ENCODE data around the gene GCLC.

GCLC gene

GRCh38 chr6:53469163-53469562 is 75.7 kb downstream of the GCLC start:
- no peak for DNase-seq (ENCODE audit: low read depth, low spot score)
- Histone ChIP-seq H3K27ac (no peak overlapping the region), H3K36me3 (ENCODE audit: insufficient read depth, low read length) (no peaks in the 10 kb centered on the region), H3K9ac (ENCODE audit: insufficient read length) (no peak overlapping the region), H3K9me3 (ENCODE audit: low read depth, low read length) (no peaks in the 10 kb centered on the region), H3K4me3 (no peak overlapping the region)
- TF ChIP-seq FOXP2 (optimal IDR thresholded peaks at IDR 0.05; ENCODE audit: control extremely low read depth, extremely low read length, insufficient read depth) (no peak), EZH2 (IDR thresholded peaks at IDR 0.05) (no peak), POLR2AphosphoS5 (IDR thresholded peaks at IDR 0.05; ENCODE audit: borderline replicate concordance, low read depth, low read length) (no peak)

GRCh38 chr6:53466257-53466656 is 78.6 kb downstream of the GCLC start:
- no peak for DNase-seq (ENCODE audit: low read depth, low spot score)
- H3K36me3 ChIP-seq (ENCODE audit: insufficient read depth, low read length): no peaks in the 10 kb centered on the region
- H3K9me3 ChIP-seq (ENCODE audit: low read depth, low read length): no peaks in the 10 kb centered on the region
- no peak overlapping the region for H3K9ac ChIP-seq (ENCODE audit: insufficient read length)
- H3K27ac ChIP-seq: no peak overlapping the region
- no peak for TF ChIP-seq FOXP2 (optimal IDR thresholded peaks at IDR 0.05; ENCODE audit: control extremely low read depth, extremely low read length, insufficient read depth)
- no peak for TF ChIP-seq POLR2AphosphoS5 (IDR thresholded peaks at IDR 0.05; ENCODE audit: borderline replicate concordance, low read depth, low read length)
- TF ChIP-seq EZH2 (IDR thresholded peaks at IDR 0.05): no peak
- no peak overlapping the region for H3K4me3 ChIP-seq

GRCh38 chr6:53465732-53466131 is 79.2 kb downstream of the GCLC start:
- Histone ChIP-seq H3K9me3 (ENCODE audit: low read depth, low read length) (no peaks in the 10 kb centered on the region), H3K36me3 (ENCODE audit: insufficient read depth, low read length) (no peaks in the 10 kb centered on the region), H3K4me3 (no peak overlapping the region), H3K9ac (ENCODE audit: insufficient read length) (no peak overlapping the region), H3K27ac (no peak overlapping the region)
- DNase-seq (ENCODE audit: low read depth, low spot score): no peak
- TF ChIP-seq EZH2 (IDR thresholded peaks at IDR 0.05) (no peak), FOXP2 (optimal IDR thresholded peaks at IDR 0.05; ENCODE audit: control extremely low read depth, extremely low read length, insufficient read depth) (no peak), POLR2AphosphoS5 (IDR thresholded peaks at IDR 0.05; ENCODE audit: borderline replicate concordance, low read depth, low read length) (no peak)

GRCh38 chr6:53464927-53465460 is 79.9 kb downstream of the GCLC start:
- no peak for TF ChIP-seq FOXP2 (optimal IDR thresholded peaks at IDR 0.05; ENCODE audit: control extremely low read depth, extremely low read length, insufficient read depth)
- no peak for TF ChIP-seq POLR2AphosphoS5 (IDR thresholded peaks at IDR 0.05; ENCODE audit: borderline replicate concordance, low read depth, low read length)
- no peak for TF ChIP-seq EZH2 (IDR thresholded peaks at IDR 0.05)
- no peaks in the 10 kb centered on the region for H3K9me3 ChIP-seq (ENCODE audit: low read depth, low read length)
- no peak for DNase-seq (ENCODE audit: low read depth, low spot score)
- no peak overlapping the region for H3K27ac ChIP-seq
- no peak overlapping the region for H3K9ac ChIP-seq (ENCODE audit: insufficient read length)
- no peak overlapping the region for H3K4me3 ChIP-seq
- no peaks in the 10 kb centered on the region for H3K36me3 ChIP-seq (ENCODE audit: insufficient read depth, low read length)

DNA sequence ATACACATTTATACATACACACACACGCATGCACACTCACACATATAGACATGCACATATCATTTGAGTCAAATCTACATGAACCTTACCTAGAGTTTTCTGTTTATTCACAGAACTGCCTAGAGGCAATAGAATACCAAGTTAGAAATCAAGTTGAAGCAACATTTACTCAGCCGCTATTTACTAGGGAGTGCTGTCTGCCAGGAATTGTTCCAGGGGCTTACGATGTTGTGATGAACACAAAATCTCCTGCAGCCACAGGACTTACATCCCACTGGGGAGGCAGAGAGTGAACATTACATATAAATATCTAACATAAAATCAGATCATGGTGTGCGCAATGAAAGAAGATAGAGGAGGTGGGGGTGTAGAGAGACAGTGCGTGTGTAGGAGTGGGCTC is 80.4 kb downstream of the GCLC start:
- Histone ChIP-seq H3K36me3 (ENCODE audit: insufficient read depth, low read length) (no peaks in the 10 kb centered on the region), H3K4me3 (no peak overlapping the region), H3K27ac (no peak overlapping the region), H3K9me3 (ENCODE audit: low read depth, low read length) (no peaks in the 10 kb centered on the region), H3K9ac (ENCODE audit: insufficient read length) (no peak overlapping the region)
- TF ChIP-seq FOXP2 (optimal IDR thresholded peaks at IDR 0.05; ENCODE audit: control extremely low read depth, extremely low read length, insufficient read depth) (no peak), EZH2 (IDR thresholded peaks at IDR 0.05) (no peak), POLR2AphosphoS5 (IDR thresholded peaks at IDR 0.05; ENCODE audit: borderline replicate concordance, low read depth, low read length) (no peak)
- DNase-seq (ENCODE audit: low read depth, low spot score): no peak

- DNase-seq (ENCODE audit: low read depth, low spot score): no peak
- no peak for TF ChIP-seq EZH2 (IDR thresholded peaks at IDR 0.05)
- TF ChIP-seq FOXP2 (optimal IDR thresholded peaks at IDR 0.05; ENCODE audit: control extremely low read depth, extremely low read length, insufficient read depth): no peak
- no peaks in the 10 kb centered on the region for H3K9me3 ChIP-seq (ENCODE audit: low read depth, low read length)
- H3K9ac ChIP-seq (ENCODE audit: insufficient read length): no peak overlapping the region
- H3K36me3 ChIP-seq (ENCODE audit: insufficient read depth, low read length): no peaks in the 10 kb centered on the region
- no peak overlapping the region for H3K27ac ChIP-seq
- H3K4me3 ChIP-seq: no peak overlapping the region
These were observed 83.2 kb downstream of the GCLC start for GRCh38 chr6:53461696-53462095.

GRCh38 chr6:53461041-53461656 is 83.8 kb downstream of the GCLC start:
- no peak for DNase-seq (ENCODE audit: low read depth, low spot score)
- no peaks in the 10 kb centered on the region for H3K9me3 ChIP-seq (ENCODE audit: low read depth, low read length)
- H3K36me3 ChIP-seq (ENCODE audit: insufficient read depth, low read length): no peaks in the 10 kb centered on the region
- H3K4me3 ChIP-seq: no peak overlapping the region
- H3K27ac ChIP-seq: no peak overlapping the region
- H3K9ac ChIP-seq (ENCODE audit: insufficient read length): no peak overlapping the region
- no peak for TF ChIP-seq EZH2 (IDR thresholded peaks at IDR 0.05)
- no peak for TF ChIP-seq POLR2AphosphoS5 (IDR thresholded peaks at IDR 0.05; ENCODE audit: borderline replicate concordance, low read depth, low read length)
- TF ChIP-seq FOXP2 (optimal IDR thresholded peaks at IDR 0.05; ENCODE audit: control extremely low read depth, extremely low read length, insufficient read depth): no peak

DNA sequence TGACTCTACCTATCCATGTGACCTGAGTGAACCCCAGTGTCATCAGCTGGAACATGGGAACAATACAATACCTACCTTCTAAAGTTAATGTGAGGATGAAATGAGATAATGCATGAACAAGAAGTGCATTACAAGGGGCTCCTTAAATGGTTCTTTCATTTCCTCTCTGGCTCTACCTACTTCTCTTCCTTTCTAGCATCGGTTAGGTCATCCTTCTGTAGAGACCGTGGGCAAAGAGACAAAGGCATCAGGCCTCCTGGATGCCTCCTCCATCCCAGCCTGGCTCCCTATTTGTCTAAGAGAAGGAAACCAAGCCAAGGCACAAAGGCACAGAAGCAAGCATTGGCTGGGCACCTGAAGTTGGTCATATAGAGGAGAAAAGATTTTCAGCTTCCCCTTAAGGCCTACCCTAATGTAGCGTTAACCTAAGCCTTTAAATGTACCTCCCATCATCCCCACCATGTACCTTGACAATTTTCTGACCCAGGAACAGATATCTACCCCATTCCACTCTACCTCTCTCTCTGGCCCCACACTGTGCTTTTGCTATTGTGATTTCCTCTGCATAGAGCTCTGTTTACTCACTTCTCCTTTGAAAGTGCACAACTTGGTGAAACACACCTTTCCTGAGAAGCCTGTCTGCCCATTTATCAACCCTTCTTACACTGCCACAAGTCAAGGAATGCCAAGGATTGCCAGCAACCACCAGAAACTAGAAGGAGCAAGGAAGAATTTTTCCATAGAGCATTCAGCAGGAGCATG is 86.6 kb downstream of the GCLC start:
- Histone ChIP-seq H3K36me3 (ENCODE audit: insufficient read depth, low read length) (no peaks in the 10 kb centered on the region), H3K27ac (no peak overlapping the region), H3K9me3 (ENCODE audit: low read depth, low read length) (no peaks in the 10 kb centered on the region), H3K9ac (ENCODE audit: insufficient read length) (no peak overlapping the region), H3K4me3 (no peak overlapping the region)
- DNase-seq (ENCODE audit: low read depth, low spot score): no peak
- TF ChIP-seq FOXP2 (optimal IDR thresholded peaks at IDR 0.05; ENCODE audit: control extremely low read depth, extremely low read length, insufficient read depth) (no peak), POLR2AphosphoS5 (IDR thresholded peaks at IDR 0.05; ENCODE audit: borderline replicate concordance, low read depth, low read length) (no peak), EZH2 (IDR thresholded peaks at IDR 0.05) (no peak)

All from SK-N-MC (cell line).